Fibroblast of lung (primary cell): Measurements from ENCODE around the gene GNG12.

Experiments
- CTCF ChIP-seq, 2 donors: IDR thresholded peaks in 1 of 2; conservative IDR thresholded peaks in 1 of 2; 1 replicate in 1 of 2; 2 replicates in 1 of 2; pipeline ENCODE4 v1.5.1; 2011 to 2012; ENCODE audit warnings: low read length in 2 of 2, control low read depth in 1 of 2, inconsistent platforms in 1 of 2, low read depth in 1 of 2, mild to moderate bottlenecking in 1 of 2
- EZH2 ChIP-seq: IDR thresholded peaks from 2 replicates; pipeline ENCODE4 v1.5.1; 2012; ENCODE audit warnings: low read length, control low read depth, mild to moderate bottlenecking; ENCODE audit errors: missing control alignments

- TF ChIP-seq CTCF (conservative IDR thresholded peaks at IDR 0.05 in 1 of 2, IDR thresholded peaks at IDR 0.05 in 1 of 2; ENCODE audit: low read depth in 1 of 2, low read length in 2 of 2) = no peak
- TF ChIP-seq EZH2 = no peak
These were observed 15.9 kb downstream of the GNG12 start for GRCh38 chr1:67817319-67817718.
